Activated T-cell treated with anti-CD3 and anti-CD28 coated beads, Interleukin-2, amount 50 U/mL, for 4 hours (primary cell): ENCODE results near the gene MUC2. TPM values are rescaled to one million over a fixed set of nuclear protein-coding genes. Genes with fewer than 3 reads are reported as not detected.

Experiments
- ATAC-seq, 2 donors: fragments of 200-7000 bp; cut with Tn5 transposase; one replicate each; pipeline ENCODE4 v1.10.0; 2021
- DNase-seq: peaks from one replicate; pipeline ENCODE4 v3.0.0-alpha.2; 2020
- H3K27me3 Mint-ChIP-seq: one replicate; pipeline ENCODE4 v1.8.0; 2021; ENCODE audit warnings: low read depth, mixed read lengths
- H3K36me3 Mint-ChIP-seq: one replicate; pipeline ENCODE4 v1.8.0; 2022; ENCODE audit warnings: mixed read lengths; ENCODE audit not compliant: insufficient read depth
- H3K4me1 Mint-ChIP-seq: one replicate; pipeline ENCODE4 v1.8.0; 2021; ENCODE audit warnings: low read depth, mixed read lengths
- H3K4me3 Mint-ChIP-seq: one replicate; pipeline ENCODE4 v1.8.0; 2021; ENCODE audit warnings: mild to moderate bottlenecking, moderate library complexity, mixed read lengths
- H3K9me3 Mint-ChIP-seq: one replicate; pipeline ENCODE4 v1.8.0; 2021; ENCODE audit warnings: mixed read lengths
- total RNA-seq, 3 donors: library from RNA; stranded (reverse); gene quantifications; one replicate each; pipeline ENCODE4 v1.2.1, GENCODE V29; 2021

Gene MUC2
- total RNA-seq, 3 donors from 2014 or later, result 0.08 to 0.30 (median 0.24) TPM

- H3K4me1 Mint-ChIP-seq, result peaks cover 2% of the 10 kb centered on the region
- H3K27me3 Mint-ChIP-seq, result peaks cover 26% of the 10 kb centered on the region
- ATAC-seq, result no peak
- no peak for DNase-seq
- no peak overlapping the region for H3K4me3 Mint-ChIP-seq
- H3K36me3 Mint-ChIP-seq, result no peaks in the 10 kb centered on the region
- no peaks in the 10 kb centered on the region for H3K9me3 Mint-ChIP-seq
Measured at GRCh38 chr11:1053121-1053901, 21.4 kb upstream of the MUC2 start.

- ATAC-seq (no peak), DNase-seq (no peak)
- no peaks in the 10 kb centered on the region for H3K36me3 Mint-ChIP-seq
- H3K4me3 Mint-ChIP-seq, result no peak overlapping the region
- H3K4me1 Mint-ChIP-seq, result peaks cover 2% of the 10 kb centered on the region
- peaks cover 21% of the 10 kb centered on the region for H3K27me3 Mint-ChIP-seq
- H3K9me3 Mint-ChIP-seq, result no peaks in the 10 kb centered on the region
Measured at GRCh38 chr11:1054143-1055108, 20.2 kb upstream of the MUC2 start.

GRCh38 chr11:1055109-1055703, 19.5 kb upstream of the MUC2 start:
- H3K4me3 Mint-ChIP-seq, result no peak overlapping the region
- H3K4me1 Mint-ChIP-seq, result peaks cover 2% of the 10 kb centered on the region
- no peak for DNase-seq
- ATAC-seq, result no peak
- H3K27me3 Mint-ChIP-seq, result peaks cover 19% of the 10 kb centered on the region
- no peaks in the 10 kb centered on the region for H3K36me3 Mint-ChIP-seq
- H3K9me3 Mint-ChIP-seq, result no peaks in the 10 kb centered on the region

- DNase-seq, result no peak
- Mint-ChIP-seq H3K4me3 (no peak overlapping the region), H3K9me3 (no peaks in the 10 kb centered on the region), H3K27me3 (peaks cover 14% of the 10 kb centered on the region), H3K4me1 (no peaks in the 10 kb centered on the region), H3K36me3 (no peaks in the 10 kb centered on the region)
- ATAC-seq, result no peak
Measured at GRCh38 chr11:1055990-1056771, 18.5 kb upstream of the MUC2 start.

- peaks cover 14% of the 10 kb centered on the region for H3K27me3 Mint-ChIP-seq
- no peak overlapping the region for H3K4me3 Mint-ChIP-seq
- peaks cover 5% of the 10 kb centered on the region for H3K9me3 Mint-ChIP-seq
- DNase-seq, result no peak
- H3K36me3 Mint-ChIP-seq, result no peaks in the 10 kb centered on the region
- peaks cover 3% of the 10 kb centered on the region for H3K4me1 Mint-ChIP-seq
- ATAC-seq, result no peak
Measured at GRCh38 chr11:1057806-1058205, 16.9 kb upstream of the MUC2 start.

GRCh38 chr11:1059759-1060158, 14.9 kb upstream of the MUC2 start:
- Mint-ChIP-seq H3K4me3 (no peak overlapping the region), H3K36me3 (no peaks in the 10 kb centered on the region), H3K4me1 (peaks cover 10% of the 10 kb centered on the region), H3K27me3 (peaks cover 18% of the 10 kb centered on the region), H3K9me3 (peaks cover 5% of the 10 kb centered on the region)
- no peak for ATAC-seq
- DNase-seq, result no peak

GRCh38 chr11:1060410-1060809, 14.3 kb upstream of the MUC2 start:
- Mint-ChIP-seq H3K27me3 (peaks cover 18% of the 10 kb centered on the region), H3K4me1 (peaks cover 10% of the 10 kb centered on the region)

GRCh38 chr11:1060852-1061616, 13.6 kb upstream of the MUC2 start:
- H3K9me3 Mint-ChIP-seq, result peaks cover 5% of the 10 kb centered on the region

More at GRCh38 chr11:1060410-1060809, 14.3 kb upstream of the MUC2 start:
- ATAC-seq, result no peak
- Mint-ChIP-seq H3K9me3 (peaks cover 5% of the 10 kb centered on the region), H3K4me3 (no peak overlapping the region), H3K36me3 (no peaks in the 10 kb centered on the region)
- DNase-seq, result no peak

GRCh38 chr11:1062075-1062820, 12.4 kb upstream of the MUC2 start:
- Mint-ChIP-seq H3K36me3 (no peaks in the 10 kb centered on the region), H3K4me3 (no peak overlapping the region), H3K9me3 (peaks cover 5% of the 10 kb centered on the region), H3K27me3 (peaks cover 19% of the 10 kb centered on the region), H3K4me1 (peaks cover 10% of the 10 kb centered on the region)
- DNase-seq (no peak), ATAC-seq (no peak)

More at GRCh38 chr11:1060852-1061616, 13.6 kb upstream of the MUC2 start:
- H3K36me3 Mint-ChIP-seq, result no peaks in the 10 kb centered on the region
- H3K27me3 Mint-ChIP-seq, result peaks cover 23% of the 10 kb centered on the region
- H3K4me3 Mint-ChIP-seq, result no peak overlapping the region
- ATAC-seq, result no peak
- H3K4me1 Mint-ChIP-seq, result peaks cover 10% of the 10 kb centered on the region
- no peak for DNase-seq

GRCh38 chr11:1064167-1064566, 10.5 kb upstream of the MUC2 start:
- Mint-ChIP-seq H3K9me3 (peaks cover 5% of the 10 kb centered on the region), H3K27me3 (peaks cover 13% of the 10 kb centered on the region), H3K36me3 (no peaks in the 10 kb centered on the region), H3K4me1 (peaks cover 10% of the 10 kb centered on the region), H3K4me3 (no peak overlapping the region)
- DNase-seq (no peak), ATAC-seq (no peak)

- H3K4me3 Mint-ChIP-seq, result no peak overlapping the region
- peaks cover 6% of the 10 kb centered on the region for H3K4me1 Mint-ChIP-seq
- DNase-seq, result no peak
- ATAC-seq, result no peak
- no peaks in the 10 kb centered on the region for H3K36me3 Mint-ChIP-seq
- H3K9me3 Mint-ChIP-seq, result no peaks in the 10 kb centered on the region
- H3K27me3 Mint-ChIP-seq, result peaks cover 19% of the 10 kb centered on the region
Measured at GRCh38 chr11:1067812-1068496, 6.7 kb upstream of the MUC2 start.

- H3K27me3 Mint-ChIP-seq, result peaks cover 16% of the 10 kb centered on the region
- no peak overlapping the region for H3K4me3 Mint-ChIP-seq
- ATAC-seq (no peak), DNase-seq (no peak)
- no peaks in the 10 kb centered on the region for H3K4me1 Mint-ChIP-seq
- no peaks in the 10 kb centered on the region for H3K36me3 Mint-ChIP-seq
- H3K9me3 Mint-ChIP-seq, result no peaks in the 10 kb centered on the region
Measured at GRCh38 chr11:1069740-1070139, 4.9 kb upstream of the MUC2 start.
